ENCODE results near the gene C10orf105.

Gene C10orf105

GRCh38 chr10:71751515-71752224 is 32.1 kb upstream of the C10orf105 start:
- no peak for DNase-seq (ENCODE audit: low read depth)

- no peak for DNase-seq (ENCODE audit: low read depth)
Observed at GRCh38 chr10:71750986-71751385, 31.4 kb upstream of the C10orf105 start.

GRCh38 chr10:71750124-71750841 is 30.7 kb upstream of the C10orf105 start:
- DNase-seq (ENCODE audit: low read depth), result no peak

- no peak for DNase-seq (ENCODE audit: low read depth)
Observed at GRCh38 chr10:71749396-71749795, 29.8 kb upstream of the C10orf105 start.

GRCh38 chr10:71748671-71749191 is 29.2 kb upstream of the C10orf105 start:
- no peak for DNase-seq (ENCODE audit: low read depth)

- DNase-seq (ENCODE audit: low read depth), result no peak
Observed at GRCh38 chr10:71747551-71748523, 28.3 kb upstream of the C10orf105 start.

- no peak for DNase-seq (ENCODE audit: low read depth)
Observed at GRCh38 chr10:71747039-71747531, 27.5 kb upstream of the C10orf105 start.

GRCh38 chr10:71746344-71747037 is 26.9 kb upstream of the C10orf105 start:
- no peak for DNase-seq (ENCODE audit: low read depth)

GRCh38 chr10:71745664-71746250 is 26.2 kb upstream of the C10orf105 start:
- no peak for DNase-seq (ENCODE audit: low read depth)

- DNase-seq (ENCODE audit: low read depth), result no peak
Observed at GRCh38 chr10:71744897-71745663, 25.5 kb upstream of the C10orf105 start.

- DNase-seq (ENCODE audit: low read depth), result no peak
Observed at GRCh38 chr10:71743866-71744265, 24.3 kb upstream of the C10orf105 start.

GRCh38 chr10:71743089-71743838 is 23.7 kb upstream of the C10orf105 start:
- no peak for DNase-seq (ENCODE audit: low read depth)

GRCh38 chr10:71742301-71743088 is 22.9 kb upstream of the C10orf105 start:
- no peak for DNase-seq (ENCODE audit: low read depth)

GRCh38 chr10:71741671-71742070 is 22.1 kb upstream of the C10orf105 start:
- DNase-seq (ENCODE audit: low read depth), result no peak

- DNase-seq (ENCODE audit: low read depth), result no peak
Observed at GRCh38 chr10:71741029-71741428, 21.5 kb upstream of the C10orf105 start.

GRCh38 chr10:71740069-71740653 is 20.6 kb upstream of the C10orf105 start:
- peak; percentile 60 for DNase-seq (ENCODE audit: low read depth)

GRCh38 chr10:71739358-71739900 is 19.9 kb upstream of the C10orf105 start:
- DNase-seq (ENCODE audit: low read depth), result no peak

GRCh38 chr10:71737834-71738197 is 18.2 kb upstream of the C10orf105 start:
- no peak for DNase-seq (ENCODE audit: low read depth)

Data from stromal cell of bone marrow (primary cell).